ENCODE results near the gene KIF19. TPM values are rescaled to one million over a fixed set of nuclear protein-coding genes. Genes with fewer than 3 reads are reported as not detected.

Gene KIF19
- total RNA-seq, 1 donor from 2014 or later: 1.4 TPM

Other genes with a start within 250 kb of the KIF19 start
- 1,972 and 3,919 TPM in 2 replicates for gene RPL38, start 122.5 kb upstream of the KIF19 start, total RNA-seq
- 0.79 and 1.1 TPM in 2 replicates for gene TTYH2, start 112.7 kb upstream of the KIF19 start, total RNA-seq
- gene DNAI2, start 52.0 kb upstream of the KIF19 start, total RNA-seq: not detected in 2 replicates
- gene BTBD17, start 35.6 kb downstream of the KIF19 start, total RNA-seq: not detected in 2 replicates
- not detected in 2 replicates for gene GPR142, start 41.3 kb downstream of the KIF19 start, total RNA-seq
- not detected in 2 replicates for gene GPRC5C, start 105.9 kb downstream of the KIF19 start, total RNA-seq
- not detected in 2 replicates for gene CD300A, start 140.4 kb downstream of the KIF19 start, total RNA-seq
- not detected in 2 replicates for gene CD300LB, start 205.2 kb downstream of the KIF19 start, total RNA-seq
- gene CD300C, start 219.9 kb downstream of the KIF19 start, total RNA-seq: not detected in 2 replicates
- not detected in 2 replicates for gene CD300H, start 241.3 kb downstream of the KIF19 start, total RNA-seq